Liver (tissue), 9 donors: ENCODE data around the gene BLOC1S2. TPM values are rescaled to one million over a fixed set of nuclear protein-coding genes. Genes with fewer than 3 reads are reported as not detected.

Source experiments
- DNase-seq: peaks from one replicate; pipeline ENCODE4 v3.0.0-alpha.2; 2017; ENCODE audit warnings: low spot score
- H3K27ac ChIP-seq, 2 donors: one replicate each; pipeline ENCODE4 v1.7.0; 2013; ENCODE audit warnings: inconsistent platforms in 2 of 2, low read length in 2 of 2, control low read depth in 1 of 2, low read depth in 1 of 2, mild to moderate bottlenecking in 1 of 2
- H3K27me3 ChIP-seq, 4 donors: one replicate each; pipeline versions ENCODE4 v1.6.1 to v1.7.0; 2013; ENCODE audit warnings: low read length in 3 of 4, inconsistent platforms in 1 of 4, mild to moderate bottlenecking in 1 of 4, moderate library complexity in 1 of 4; ENCODE audit not compliant: control insufficient read depth in 4 of 4, insufficient read depth in 4 of 4
- H3K36me3 ChIP-seq, 4 donors: one replicate each; pipeline versions ENCODE4 v1.6.1 to v1.7.0; 2013; ENCODE audit warnings: low read length in 3 of 4, mild to moderate bottlenecking in 3 of 4, low read depth in 1 of 4, moderate library complexity in 1 of 4; ENCODE audit not compliant: control insufficient read depth in 4 of 4, insufficient read depth in 3 of 4
- H3K4me1 ChIP-seq, 4 donors: one replicate each; pipeline versions ENCODE4 v1.6.1 to v1.7.0; 2013; ENCODE audit warnings: low read length in 3 of 4, mild to moderate bottlenecking in 3 of 4, moderate library complexity in 1 of 4; ENCODE audit not compliant: control insufficient read depth in 4 of 4, insufficient read depth in 4 of 4
- H3K4me3 ChIP-seq, 3 donors: one replicate each; pipeline versions ENCODE4 v1.6.1 to v1.7.0; 2013; ENCODE audit warnings: low read length in 3 of 3, control low read depth in 1 of 3, low read depth in 1 of 3, mild to moderate bottlenecking in 1 of 3
- H3K9ac ChIP-seq, 2 donors: one replicate each; pipeline ENCODE4 v1.7.0; 2013; ENCODE audit warnings: low read length in 2 of 2, mild to moderate bottlenecking in 2 of 2, moderate library complexity in 2 of 2, control low read depth in 1 of 2, low read depth in 1 of 2
- H3K9me3 ChIP-seq, 4 donors: one replicate each; pipeline versions ENCODE4 v1.6.1 to v1.7.0; 2013; ENCODE audit warnings: low read length in 3 of 4; ENCODE audit not compliant: control insufficient read depth in 4 of 4
- ATF3 ChIP-seq: IDR thresholded peaks from 2 replicates; pipeline ENCODE4 v1.6.1; 2016; ENCODE audit warnings: antibody characterized with exemption
- CTCF ChIP-seq: fragments of 150-350 bp; IDR thresholded peaks from 2 replicates; pipeline ENCODE4 v1.5.1; 2017; ENCODE audit warnings: improper control_type of control experiment, low read depth, low read length; ENCODE audit not compliant: missing input control
- EGR1 ChIP-seq, 2 donors: IDR thresholded peaks; 2 replicates each; pipeline ENCODE4 v1.6.1; 2016 to 2018; ENCODE audit warnings: antibody characterized with exemption in 2 of 2, low read depth in 2 of 2
- FOXA1 ChIP-seq: IDR thresholded peaks from 2 replicates; pipeline ENCODE4 v1.6.1; 2016; ENCODE audit warnings: antibody characterized with exemption
- GABPA ChIP-seq, 2 donors: IDR thresholded peaks in 1 of 2; conservative IDR thresholded peaks in 1 of 2; 2 replicates each; pipeline ENCODE4 v1.6.1; 2016; ENCODE audit warnings: antibody characterized with exemption in 2 of 2, mild to moderate bottlenecking in 1 of 2, moderate library complexity in 1 of 2
- HNF4A ChIP-seq, 2 donors: conservative IDR thresholded peaks; 2 replicates each; pipeline ENCODE4 v1.6.1; 2016; ENCODE audit warnings: antibody characterized with exemption in 2 of 2, mild to moderate bottlenecking in 2 of 2
- RAD21 ChIP-seq, 2 donors: IDR thresholded peaks; 2 replicates each; pipeline ENCODE4 v1.6.1; 2016; ENCODE audit warnings: antibody characterized with exemption in 2 of 2, mild to moderate bottlenecking in 2 of 2
- REST ChIP-seq: IDR thresholded peaks from 2 replicates; pipeline ENCODE4 v1.6.1; 2016; ENCODE audit warnings: antibody characterized with exemption, mild to moderate bottlenecking
- SP1 ChIP-seq: IDR thresholded peaks from 2 replicates; pipeline ENCODE4 v1.6.1; 2018; ENCODE audit warnings: antibody characterized with exemption, mild to moderate bottlenecking
- TAF1 ChIP-seq: conservative IDR thresholded peaks from 2 replicates; pipeline ENCODE4 v1.6.1; 2016; ENCODE audit warnings: antibody characterized with exemption, mild to moderate bottlenecking
- ZBTB33 ChIP-seq: IDR thresholded peaks from 2 replicates; pipeline ENCODE4 v1.6.1; 2016; ENCODE audit warnings: antibody characterized with exemption
- WGBS: extraction: QIAGEN DNeasy Blood & Tissue Kit; methylation state at CpG from one replicate; pipeline ENCODE4 v1.1.7; 2013; 5-methylcytosine and 5-hydroxymethylcytosine counted together
- polyA plus RNA-seq, 2 donors: library from polyadenylated mRNA; stranded (reverse) in 1 of 2; unstranded in 1 of 2; fragments of 200-250 nt in 1 of 2; fragments of >200 nt in 1 of 2; fragmentation: Nextera tagmentation in 1 of 2; extraction: Ambion mirVana in 1 of 2; gene quantifications; one replicate each; pipeline versions ENCODE4 v1.2.1 to v1.2.3, GENCODE V29; 2013 to 2015
- total RNA-seq, 2 donors: library from RNA; depleted of rRNA; stranded (reverse); fragments of >200 nt; gene quantifications; one replicate each; pipeline ENCODE4 v1.2.3, GENCODE V29; 2014
- donor health status: healthy.
- donor health status: healthy.
- donor health status: healthy.
- donor health status: healthy.
- donor health status: healthy.

Gene BLOC1S2
- total and polyA plus RNA-seq, 4 donors = 10.7 to 25.5 (median 22.0) TPM

GRCh38 chr10:100265821-100266485 is 20.5 kb downstream of the BLOC1S2 start:
- Histone ChIP-seq H3K27ac (no peak overlapping the region), H3K27me3 (no peaks in the 10 kb centered on the region), H3K36me3 (no peaks in the 10 kb centered on the region), H3K9me3 (no peaks in the 10 kb centered on the region), H3K4me3 (no peak overlapping the region), H3K9ac (no peak overlapping the region), H3K4me1 (peaks cover 4 to 14% (median 12%) of the 10 kb centered on the region in 4 donors)
- no peak for DNase-seq
- no peak for TF ChIP-seq GABPA (IDR thresholded peaks at IDR 0.05 in 1 of 2, conservative IDR thresholded peaks at IDR 0.05 in 1 of 2)
- TF ChIP-seq EGR1 (IDR thresholded peaks at IDR 0.05; ENCODE audit: low read depth in 2 of 2) = no peak
- TF ChIP-seq SP1 = no peak
- no peak for TF ChIP-seq ATF3
- TF ChIP-seq FOXA1 = no peak
- no peak for TF ChIP-seq HNF4A (conservative IDR thresholded peaks at IDR 0.05)
- no peak for TF ChIP-seq ZBTB33
- no peak for TF ChIP-seq CTCF
- TF ChIP-seq TAF1 = no peak
- no peak for TF ChIP-seq RAD21 (IDR thresholded peaks at IDR 0.05)
- TF ChIP-seq REST = no peak
- 94% methylated on average over 15 of the region's 15 CpGs for WGBS

- H3K4me3 ChIP-seq = no peak overlapping the region
- no peaks in the 10 kb centered on the region for H3K4me1 ChIP-seq
- no peak for DNase-seq
- TF ChIP-seq ZBTB33 = no peak
- no peak for TF ChIP-seq SP1
- no peak for TF ChIP-seq TAF1
- WGBS = 94% methylated on average over 3 of the region's 3 CpGs
- H3K36me3 ChIP-seq = peaks cover 7 to 54% (median 33%) of the 10 kb centered on the region in 4 donors
- no peak overlapping the region for H3K27ac ChIP-seq
- H3K27me3 ChIP-seq = no peaks in the 10 kb centered on the region
- no peak overlapping the region for H3K9ac ChIP-seq
- H3K9me3 ChIP-seq = no peaks in the 10 kb centered on the region
These were observed 32.3 kb downstream of the BLOC1S2 start for GRCh38 chr10:100254191-100254590.
